Neuronal stem cell (in vitro differentiated cells): ENCODE data around the gene ARHGEF4.

Experiments used
- DNase-seq: peaks from one replicate; pipeline ENCODE4 v3.0.0-alpha.2; 2013; ENCODE audit warnings: low spot score
- H2AFZ ChIP-seq: one replicate; pipeline ENCODE4 v1.6.1; 2013; ENCODE audit warnings: mild to moderate bottlenecking, low read length, inconsistent platforms
- H2AK5ac ChIP-seq: 2 replicates; pipeline ENCODE4 v1.6.1; 2013; ENCODE audit warnings: low read depth, mild to moderate bottlenecking, inconsistent platforms, low read length, moderate library complexity, mixed read lengths
- H2BK120ac ChIP-seq: 2 replicates; pipeline ENCODE4 v1.6.1; 2013; ENCODE audit warnings: low read depth, mild to moderate bottlenecking, inconsistent platforms, low read length, moderate library complexity, mixed read lengths
- H2BK12ac ChIP-seq: one replicate; pipeline ENCODE4 v1.6.1; 2013; ENCODE audit warnings: low read length, inconsistent platforms
- H2BK15ac ChIP-seq: 2 replicates; pipeline ENCODE4 v1.6.1; 2013; ENCODE audit warnings: mild to moderate bottlenecking, low read length, inconsistent platforms, mixed read lengths
- H2BK5ac ChIP-seq: one replicate; pipeline ENCODE4 v1.6.1; 2013; ENCODE audit warnings: inconsistent platforms, mild to moderate bottlenecking, low read length, moderate library complexity
- H3K14ac ChIP-seq: one replicate; pipeline ENCODE4 v1.6.1; 2013; ENCODE audit warnings: low read length, inconsistent platforms
- H3K18ac ChIP-seq: 2 replicates; pipeline ENCODE4 v1.6.1; 2013; ENCODE audit warnings: low read length, inconsistent platforms
- H3K23ac ChIP-seq: 2 replicates; pipeline ENCODE4 v1.6.1; 2013; ENCODE audit warnings: low read depth, mild to moderate bottlenecking, mixed read lengths, low read length, inconsistent platforms; ENCODE audit not compliant: poor library complexity
- H3K27ac ChIP-seq: replicated peaks from 3 replicates; pipeline ENCODE4 v1.5.1; 2013; ENCODE audit warnings: low read length, inconsistent platforms
- H3K27me3 ChIP-seq, 3 experiments: 2 replicates each; pipeline ENCODE4 v1.6.1; 2013; ENCODE audit warnings: low read length in 3 of 3, mild to moderate bottlenecking in 2 of 3, inconsistent platforms in 1 of 3, low read depth in 1 of 3, mixed read lengths in 1 of 3, moderate library complexity in 1 of 3; ENCODE audit not compliant: control insufficient read depth in 3 of 3, insufficient read depth in 3 of 3
- H3K36me3 ChIP-seq, 2 donors: replicated peaks in 1 of 2; 2 replicates each; pipeline ENCODE4 v1.6.1; 2013; ENCODE audit warnings: low read length in 2 of 2; ENCODE audit not compliant: control insufficient read depth in 2 of 2, insufficient read depth in 2 of 2
- H3K4ac ChIP-seq: 2 replicates; pipeline ENCODE4 v1.6.1; 2013; ENCODE audit warnings: inconsistent platforms, mild to moderate bottlenecking, low read length, moderate library complexity
- H3K4me1 ChIP-seq, 2 donors: 1 replicate in 1 of 2; 2 replicates in 1 of 2; pipeline ENCODE4 v1.6.1; 2013; ENCODE audit warnings: low read length in 2 of 2, low read depth in 1 of 2; ENCODE audit not compliant: control insufficient read depth in 2 of 2, insufficient read depth in 1 of 2
- H3K4me2 ChIP-seq: one replicate; pipeline ENCODE4 v1.6.1; 2013; ENCODE audit warnings: mild to moderate bottlenecking, low read length, inconsistent platforms; ENCODE audit not compliant: insufficient read depth, poor library complexity, severe bottlenecking
- H3K4me3 ChIP-seq, 2 donors: 2 replicates each; pipeline ENCODE4 v1.5.1; 2013; ENCODE audit warnings: low read length in 2 of 2, mild to moderate bottlenecking in 2 of 2, inconsistent platforms in 1 of 2, moderate library complexity in 1 of 2
- H3K79me1 ChIP-seq: one replicate; pipeline ENCODE4 v1.6.1; 2013; ENCODE audit warnings: low read depth, mild to moderate bottlenecking, inconsistent platforms, low read length, moderate library complexity
- H3K9ac ChIP-seq: one replicate; pipeline ENCODE4 v1.6.1; 2013; ENCODE audit warnings: mild to moderate bottlenecking, low read depth, low read length, inconsistent platforms; ENCODE audit not compliant: poor library complexity
- H3K9me3 ChIP-seq, 2 donors: replicated peaks in 1 of 2; 2 replicates each; pipeline versions ENCODE3 to v1.6.1; 2013; ENCODE audit warnings: low read length in 2 of 2, mild to moderate bottlenecking in 2 of 2, inconsistent platforms in 1 of 2, low read depth in 1 of 2, mixed read lengths in 1 of 2, moderate library complexity in 1 of 2; ENCODE audit not compliant: control insufficient read depth in 2 of 2, insufficient read depth in 1 of 2
- H4K8ac ChIP-seq: one replicate; pipeline ENCODE4 v1.6.1; 2013; ENCODE audit warnings: low read depth, mild to moderate bottlenecking, inconsistent platforms, low read length, moderate library complexity
- H4K91ac ChIP-seq: one replicate; pipeline ENCODE4 v1.6.1; 2013; ENCODE audit warnings: low read length, low read depth, mild to moderate bottlenecking, inconsistent platforms; ENCODE audit not compliant: poor library complexity
- WGBS, 2 donors: extraction: QIAGEN DNeasy Blood & Tissue Kit; methylation state at CpG; one replicate each; pipeline ENCODE4 v1.1.7; 2013; ENCODE audit warnings: missing lambda C conversion rate in 2 of 2, mixed read lengths in 1 of 2; ENCODE audit not compliant: insufficient read length in 2 of 2, insufficient replicate concordance in 1 of 2; ENCODE audit errors: extremely low coverage in 2 of 2; 5-methylcytosine and 5-hydroxymethylcytosine counted together

Gene ARHGEF4

DNA sequence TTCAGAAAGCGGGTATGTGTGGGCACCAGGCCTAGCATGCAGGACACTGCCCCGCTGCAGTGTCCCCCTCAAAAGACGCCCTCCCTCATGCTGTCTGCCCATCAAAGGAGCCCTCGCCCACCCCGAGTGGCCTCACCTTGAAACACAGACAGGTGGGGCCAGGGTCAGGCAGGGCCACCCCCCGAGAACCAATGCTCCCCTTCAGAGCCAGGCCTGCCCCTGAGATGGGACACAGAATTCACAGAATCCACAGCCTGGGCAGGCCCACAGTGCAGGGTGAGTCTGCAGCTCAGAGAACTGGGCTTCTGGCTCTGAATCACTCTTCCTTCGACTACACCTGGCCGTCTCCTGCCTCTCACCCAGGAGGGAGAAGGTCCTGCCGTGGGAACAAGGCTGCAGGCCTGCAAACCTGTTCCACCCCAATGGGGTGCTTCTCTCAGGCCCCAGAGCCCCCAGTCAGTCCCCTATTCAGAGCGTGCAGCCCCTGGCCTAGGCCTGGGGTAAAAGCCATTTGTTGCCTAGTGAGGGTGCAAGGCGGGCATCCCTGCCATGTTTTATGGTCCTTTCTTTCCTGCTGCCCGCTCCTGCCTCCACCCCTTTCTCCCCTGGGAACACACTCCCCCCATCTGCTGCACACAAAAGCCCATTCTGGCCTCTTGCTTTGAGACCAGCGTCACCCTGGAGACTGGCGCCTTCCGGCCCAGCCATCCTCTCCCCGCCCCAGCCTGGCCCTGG lies 11.3 kb upstream of the ARHGEF4 start:
- no peaks in the 10 kb centered on the region for H3K9me3 ChIP-seq
- H4K8ac ChIP-seq: peak overlapping the region; percentile 10
- peak overlapping the region; percentile 94 for H2BK12ac ChIP-seq
- no peak overlapping the region for H2AFZ ChIP-seq
- H2BK15ac ChIP-seq: peak overlapping the region; percentile 99
- no peak overlapping the region for H3K27ac ChIP-seq
- H2BK5ac ChIP-seq: peak overlapping the region; percentile 96
- no peak overlapping the region for H3K4me2 ChIP-seq
- H3K27me3 ChIP-seq: no peaks in the 10 kb centered on the region
- H3K4me1 ChIP-seq: peaks cover 15 to 60% of the 10 kb centered on the region in 2 donors
- H3K14ac ChIP-seq: no peak overlapping the region
- no CpG with 5 or more reads among the region's 16 CpGs for WGBS, 2 donors
- peak overlapping the region; percentile 79 for H4K91ac ChIP-seq
- H2AK5ac ChIP-seq: peak overlapping the region; percentile 90
- no peaks in the 10 kb centered on the region for H3K79me1 ChIP-seq
- peak overlapping the region; percentile 98 for H2BK120ac ChIP-seq
- no peak overlapping the region for H3K4me3 ChIP-seq
- H3K23ac ChIP-seq: peak overlapping the region; percentile 28
- H3K9ac ChIP-seq: peak overlapping the region; percentile 40
- H3K18ac ChIP-seq: peak overlapping the region; percentile 95
- peak overlapping the region; percentile 85 for H3K4ac ChIP-seq
- no peak for DNase-seq
- H3K36me3 ChIP-seq: no peaks in the 10 kb centered on the region

DNA sequence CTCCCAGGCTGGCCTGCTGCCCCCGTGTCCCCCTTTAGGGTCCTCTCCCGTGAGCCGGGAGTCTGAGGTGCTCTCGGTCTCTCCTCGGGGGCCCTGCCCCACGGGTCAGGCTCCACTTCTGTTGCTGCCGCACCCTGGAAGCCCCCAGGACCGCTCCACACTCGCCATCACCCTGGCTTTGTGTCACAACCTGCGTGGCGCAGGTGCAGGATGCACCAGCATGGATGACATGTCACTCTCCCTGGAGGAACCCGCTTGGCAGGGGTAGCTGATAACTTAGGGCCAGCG lies 10.8 kb upstream of the ARHGEF4 start:
- Histone ChIP-seq H3K9me3 (no peaks in the 10 kb centered on the region), H4K91ac (no peak overlapping the region), H2AK5ac (peak overlapping the region; percentile 90), H3K27me3 (no peaks in the 10 kb centered on the region), H3K4ac (peak overlapping the region; percentile 54), H3K4me3 (no peak overlapping the region), H2BK5ac (no peak overlapping the region), H3K27ac (no peak overlapping the region), H4K8ac (no peak overlapping the region), H3K79me1 (no peaks in the 10 kb centered on the region), H2AFZ (no peak overlapping the region), H2BK12ac (peak overlapping the region; percentile 75), H2BK120ac (peak overlapping the region; percentile 98), H3K36me3 (no peaks in the 10 kb centered on the region), H3K23ac (peak overlapping the region; percentile 57), H3K4me2 (no peak overlapping the region), H3K9ac (peak overlapping the region; percentile 63), H3K14ac (peak overlapping the region; percentile 48), H2BK15ac (peak overlapping the region; percentile 99), H3K18ac (peak overlapping the region; percentile 95), H3K4me1 (peaks cover 15 to 56% of the 10 kb centered on the region in 2 donors)
- no CpG with 5 or more reads among the region's 13 CpGs for WGBS, 2 donors
- DNase-seq: no peak

DNA sequence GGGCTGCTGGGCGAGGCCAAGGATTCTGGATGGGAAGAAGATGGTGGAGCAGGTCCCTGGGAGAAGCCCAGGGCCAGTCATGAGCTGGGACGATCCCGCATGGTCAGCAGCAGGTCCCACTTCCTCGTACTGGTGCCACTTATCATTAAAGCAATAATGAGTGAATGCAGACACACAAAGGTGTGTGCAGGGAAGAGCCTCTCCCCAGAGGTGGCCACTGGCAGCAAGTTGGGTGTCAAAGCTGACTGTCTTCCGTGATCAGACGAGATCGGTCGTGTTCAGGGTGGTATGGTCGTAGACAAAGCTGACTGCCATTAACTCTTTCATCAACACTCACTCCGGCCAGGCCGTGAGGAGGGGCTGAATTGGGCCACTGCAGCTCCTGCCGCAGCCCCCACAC lies 10.3 kb upstream of the ARHGEF4 start:
- H3K4me3 ChIP-seq: no peak overlapping the region
- no peak overlapping the region for H2AFZ ChIP-seq
- H3K4me1 ChIP-seq: peaks cover 15 to 55% of the 10 kb centered on the region in 2 donors
- H2BK15ac ChIP-seq: peak overlapping the region; percentile 99
- H3K4ac ChIP-seq: peak overlapping the region; percentile 15
- no peak overlapping the region for H3K4me2 ChIP-seq
- H3K18ac ChIP-seq: peak overlapping the region; percentile 95
- no peak overlapping the region for H3K23ac ChIP-seq
- no peak overlapping the region for H4K8ac ChIP-seq
- no peak overlapping the region for H3K14ac ChIP-seq
- H4K91ac ChIP-seq: peak overlapping the region; percentile 47
- H2BK120ac ChIP-seq: peak overlapping the region; percentile 98
- no CpG with 5 or more reads among the region's 12 CpGs for WGBS, 2 donors
- no peak overlapping the region for H3K9ac ChIP-seq
- peak overlapping the region; percentile 78 for H3K27ac ChIP-seq
- peak overlapping the region; percentile 87 for H2BK5ac ChIP-seq
- H3K79me1 ChIP-seq: no peaks in the 10 kb centered on the region
- no peaks in the 10 kb centered on the region for H3K27me3 ChIP-seq
- no peak for DNase-seq
- peak overlapping the region; percentile 87 for H2BK12ac ChIP-seq
- H3K9me3 ChIP-seq: no peaks in the 10 kb centered on the region
- peak overlapping the region; percentile 90 for H2AK5ac ChIP-seq
- no peaks in the 10 kb centered on the region for H3K36me3 ChIP-seq

DNA sequence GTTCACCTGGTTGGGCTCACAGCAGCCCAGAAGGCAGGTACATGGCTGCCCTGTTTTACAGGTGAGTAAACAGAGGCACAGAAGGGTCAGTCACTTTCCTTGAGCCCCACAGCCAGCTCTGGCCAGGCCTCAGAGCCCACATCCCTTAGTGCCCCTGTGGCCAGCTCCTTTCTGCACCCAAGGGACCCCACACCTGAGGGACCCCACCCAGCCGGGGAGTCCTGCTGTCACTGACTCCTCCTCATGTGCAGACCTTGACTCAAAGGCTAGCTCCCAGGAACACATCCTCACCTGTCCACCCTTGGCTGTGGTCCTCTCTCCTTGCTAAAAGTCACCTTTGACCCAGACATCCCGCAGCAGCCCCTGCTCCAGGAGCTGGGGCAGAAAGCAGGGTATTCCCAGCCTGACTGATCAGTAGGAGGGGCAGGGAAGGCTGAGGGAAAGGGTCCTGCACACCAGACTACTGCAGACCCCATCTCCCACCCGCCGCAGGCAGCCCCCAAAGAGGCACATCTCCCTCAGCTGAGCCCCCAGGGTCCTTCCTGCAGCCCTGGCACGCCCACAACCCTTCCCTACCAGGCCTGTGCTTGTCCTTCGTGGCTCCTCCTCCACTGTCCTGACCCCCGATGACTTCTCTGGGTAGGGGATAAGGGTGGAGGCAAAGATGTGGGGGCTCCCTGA lies 9.8 kb upstream of the ARHGEF4 start:
- peaks cover 15 to 55% of the 10 kb centered on the region in 2 donors for H3K4me1 ChIP-seq
- H3K23ac ChIP-seq: no peak overlapping the region
- H3K79me1 ChIP-seq: no peaks in the 10 kb centered on the region
- peak overlapping the region; percentile 87 for H2BK12ac ChIP-seq
- H3K27ac ChIP-seq: peak overlapping the region; percentile 78
- no peaks in the 10 kb centered on the region for H3K9me3 ChIP-seq
- H3K9ac ChIP-seq: no peak overlapping the region
- no peaks in the 10 kb centered on the region for H3K36me3 ChIP-seq
- H2AFZ ChIP-seq: no peak overlapping the region
- no CpG with 5 or more reads among the region's 7 CpGs for WGBS, 2 donors
- no peak overlapping the region for H4K8ac ChIP-seq
- peak overlapping the region; percentile 87 for H2BK5ac ChIP-seq
- peak overlapping the region; percentile 15 for H3K4ac ChIP-seq
- no peak overlapping the region for H3K14ac ChIP-seq
- no peaks in the 10 kb centered on the region for H3K27me3 ChIP-seq
- DNase-seq: no peak
- peak overlapping the region; percentile 99 for H2BK15ac ChIP-seq
- peak overlapping the region; percentile 98 for H2BK120ac ChIP-seq
- H3K18ac ChIP-seq: peak overlapping the region; percentile 95
- H3K4me3 ChIP-seq: no peak overlapping the region
- H4K91ac ChIP-seq: peak overlapping the region; percentile 47
- peak overlapping the region; percentile 19 for H3K4me2 ChIP-seq
- H2AK5ac ChIP-seq: peak overlapping the region; percentile 90
